GM23248 (cell line): Measurements from ENCODE around the gene SLC2A10. TPM values are rescaled to one million over a fixed set of nuclear protein-coding genes. Genes with fewer than 3 reads are reported as not detected.

ENCODE experiments used
- DNase-seq: peaks from one replicate; pipeline ENCODE4 v3.0.0-alpha.2; 2015
- H2AFZ ChIP-seq: fragments of 200-600 bp; sonication (generic); 2 replicates; pipeline ENCODE4 v1.6.1; 2016; ENCODE audit warnings: antibody characterized with exemption
- H3F3A ChIP-seq: fragments of 200-600 bp; sonication (generic); 2 replicates; pipeline ENCODE4 v1.6.1; 2016; ENCODE audit warnings: mild to moderate bottlenecking, antibody characterized with exemption, mixed run types; ENCODE audit not compliant: insufficient read depth
- H3K27ac ChIP-seq: fragments of 200-600 bp; sonication (generic); 2 replicates; pipeline ENCODE4 v1.5.1; 2016; ENCODE audit warnings: mild to moderate bottlenecking
- H3K27me3 ChIP-seq: fragments of 200-600 bp; sonication (generic); replicated peaks from 2 replicates; pipeline ENCODE4 v1.6.1; 2016; ENCODE audit warnings: mild to moderate bottlenecking; ENCODE audit not compliant: insufficient read depth
- H3K36me3 ChIP-seq: fragments of 200-600 bp; sonication (generic); 2 replicates; pipeline ENCODE4 v1.6.1; 2016; ENCODE audit warnings: low read depth, mild to moderate bottlenecking
- H3K4me1 ChIP-seq: fragments of 200-600 bp; sonication (generic); 2 replicates; pipeline ENCODE4 v1.6.1; 2016; ENCODE audit warnings: mild to moderate bottlenecking; ENCODE audit not compliant: insufficient read depth
- H3K4me2 ChIP-seq: fragments of 200-600 bp; sonication (generic); one replicate; pipeline ENCODE4 v1.6.1; 2016; ENCODE audit warnings: mild to moderate bottlenecking; ENCODE audit not compliant: unreplicated experiment
- H3K4me3 ChIP-seq: fragments of 200-600 bp; sonication (generic); 2 replicates; pipeline ENCODE4 v1.5.1; 2016; ENCODE audit warnings: mild to moderate bottlenecking
- H3K79me2 ChIP-seq: fragments of 200-600 bp; sonication (generic); 2 replicates; pipeline ENCODE4 v1.6.1; 2016; ENCODE audit warnings: mild to moderate bottlenecking; ENCODE audit not compliant: insufficient read depth
- H3K9ac ChIP-seq: fragments of 200-600 bp; sonication (generic); 2 replicates; pipeline ENCODE4 v1.6.1; 2016; ENCODE audit warnings: mild to moderate bottlenecking
- H3K9me2 ChIP-seq: fragments of 200-600 bp; sonication (generic); 2 replicates; pipeline ENCODE4 v1.6.1; 2016; ENCODE audit warnings: mixed run types, mild to moderate bottlenecking, moderate library complexity; ENCODE audit not compliant: insufficient read depth
- H3K9me3 ChIP-seq: fragments of 200-600 bp; sonication (generic); one replicate; pipeline ENCODE4 v1.6.1; 2017; ENCODE audit warnings: low read depth
- H4K20me1 ChIP-seq: fragments of 200-600 bp; sonication (generic); 2 replicates; pipeline ENCODE4 v1.6.0; 2016; ENCODE audit not compliant: insufficient read depth
- EZH2 ChIP-seq: fragments of 200-600 bp; sonication (generic); IDR thresholded peaks from 2 replicates; pipeline ENCODE4 v1.6.1; 2018; ENCODE audit warnings: antibody characterized with exemption, mild to moderate bottlenecking; ENCODE audit not compliant: insufficient read depth, poor library complexity, severe bottlenecking
- EZH2phosphoT487 ChIP-seq: fragments of 200-600 bp; sonication (generic); IDR thresholded peaks from 2 replicates; pipeline ENCODE4 v1.6.1; 2018; ENCODE audit warnings: antibody characterized with exemption, moderate library complexity, mild to moderate bottlenecking, low read depth; ENCODE audit not compliant: insufficient read depth
- WGBS, 2 experiments: methylation state at CpG; one replicate each; pipeline ENCODE4 v1.1.6; 2015 to 2017; ENCODE audit warnings: low lambda C conversion rate in 2 of 2, low coverage in 1 of 2; ENCODE audit errors: missing lambda C conversion rate in 2 of 2; 5-methylcytosine and 5-hydroxymethylcytosine counted together
- in situ Hi-C: fragments of 300-500 bp; cut with MboI; formaldehyde crosslinking; loops from 2 replicates; pipeline ENCODE4 v1.15.0; 2020
- polyA plus RNA-seq: library from polyadenylated mRNA; unstranded; fragments of >200 nt; fragmentation: Nextera tagmentation; extraction: Ambion mirVana; gene quantifications from 2 replicates; pipeline ENCODE4 v1.2.1, GENCODE V29; 2016
- total RNA-seq: library from RNA; depleted of rRNA; stranded (reverse); fragments of >200 nt; shearing (Covaris generic); gene quantifications from 2 replicates; pipeline ENCODE4 v1.2.3, GENCODE V29; 2014

SLC2A10 gene
- total and polyA plus RNA-seq, 2 experiments from 2014 or later, result 26.2 to 48.0 TPM

DNA sequence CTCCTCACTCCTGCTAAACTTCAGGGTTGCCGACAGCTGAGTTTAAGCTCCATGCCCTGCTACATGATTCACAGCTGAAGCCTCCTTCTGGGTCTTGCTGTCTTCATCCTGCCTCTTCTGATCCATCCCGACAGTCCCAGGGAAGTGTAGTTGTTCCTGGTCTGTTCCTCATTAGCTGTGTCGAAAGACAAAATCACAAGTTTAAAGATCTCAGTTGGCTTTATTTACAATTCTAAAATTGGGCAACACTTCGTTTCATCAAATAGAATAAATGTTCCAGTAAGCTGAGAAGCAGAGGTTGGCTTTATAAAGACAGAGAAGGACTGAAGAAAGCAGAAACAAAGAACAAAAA lies 4.1 kb upstream of the SLC2A10 start:
- DNase-seq, result peak; percentile 81
- H3K4me2 ChIP-seq, result peak overlapping the region; percentile 23

GRCh38 chr20:46706242-46706641 lies 3.2 kb upstream of the SLC2A10 start:
- WGBS, 2 experiments, result 91 to 96% methylated on average over 2 of the region's 2 CpGs
- Histone ChIP-seq H3K27me3 (no peaks in the 10 kb centered on the region), H4K20me1 (no peaks in the 10 kb centered on the region), H3K4me2 (no peak overlapping the region), H3K4me3 (no peak overlapping the region), H2AFZ (peak overlapping the region; percentile 82; the same call in 1 of the 2 replicates), H3K9me2 (no peaks in the 10 kb centered on the region), H3K27ac (0 out of 2 replicates have a peak overlapping the region, but pooled peaks have one; percentile 57), H3F3A (peaks cover 23% of the 10 kb centered on the region), H3K79me2 (peaks cover 15% of the 10 kb centered on the region), H3K36me3 (no peaks in the 10 kb centered on the region), H3K9me3 (no peaks in the 10 kb centered on the region), H3K9ac (no peak overlapping the region), H3K4me1 (peaks cover 22% of the 10 kb centered on the region)
- in situ Hi-C loops, result no loop called here
- DNase-seq, result no peak
- TF ChIP-seq EZH2phosphoT487, result no peak
- no peak for TF ChIP-seq EZH2

More for the DNA sequence above, 4.1 kb upstream of the SLC2A10 start:
- peaks cover 6% of the 10 kb centered on the region for H3K79me2 ChIP-seq
- peak overlapping the region; percentile 82 for H2AFZ ChIP-seq
- 2 to 3% methylated on average over 4 of the region's 4 CpGs for WGBS, 2 experiments
- no peaks in the 10 kb centered on the region for H3K9me3 ChIP-seq
- H3F3A ChIP-seq, result peaks cover 23% of the 10 kb centered on the region
- peak overlapping the region; percentile 57 for H3K27ac ChIP-seq
- H3K36me3 ChIP-seq, result no peaks in the 10 kb centered on the region
- no peaks in the 10 kb centered on the region for H3K9me2 ChIP-seq
- peak overlapping the region; percentile 59 for H3K9ac ChIP-seq
- H3K4me1 ChIP-seq, result peaks cover 14% of the 10 kb centered on the region
- no peak for TF ChIP-seq EZH2phosphoT487
- TF ChIP-seq EZH2, result no peak
- no peaks in the 10 kb centered on the region for H4K20me1 ChIP-seq
- H3K4me3 ChIP-seq, result peak overlapping the region; percentile 21
- in situ Hi-C loops, result no loop called here
- no peaks in the 10 kb centered on the region for H3K27me3 ChIP-seq

GRCh38 chr20:46708172-46708860 lies 1.1 kb upstream of the SLC2A10 start:
- no peak for DNase-seq
- in situ Hi-C loops, result no loop called here
- H3F3A ChIP-seq, result peaks cover 23% of the 10 kb centered on the region
- no peak overlapping the region for H3K27ac ChIP-seq
- peak overlapping the region; percentile 95; the same call in 1 of the 2 replicates for H3K9ac ChIP-seq
- no peaks in the 10 kb centered on the region for H4K20me1 ChIP-seq
- H3K9me2 ChIP-seq, result no peaks in the 10 kb centered on the region
- no peaks in the 10 kb centered on the region for H3K9me3 ChIP-seq
- 64 to 66% methylated on average over 8 of the region's 8 CpGs for WGBS, 2 experiments
- H3K4me3 ChIP-seq, result no peak overlapping the region
- peak overlapping the region; percentile 88 for H2AFZ ChIP-seq
- no peaks in the 10 kb centered on the region for H3K27me3 ChIP-seq
- H3K4me1 ChIP-seq, result peaks cover 29% of the 10 kb centered on the region
- H3K36me3 ChIP-seq, result no peaks in the 10 kb centered on the region
- peaks cover 36% of the 10 kb centered on the region for H3K79me2 ChIP-seq
- no peak overlapping the region for H3K4me2 ChIP-seq
- TF ChIP-seq EZH2, result no peak
- TF ChIP-seq EZH2phosphoT487, result no peak

GRCh38 chr20:46709055-46709458 lies 392 bp upstream of the SLC2A10 start:
- Histone ChIP-seq H3K4me1 (peaks cover 29% of the 10 kb centered on the region), H3K36me3 (no peaks in the 10 kb centered on the region), H3K9me3 (no peaks in the 10 kb centered on the region), H3K27ac (peak overlapping the region; percentile 63), H2AFZ (peak overlapping the region; percentile 88), H3K79me2 (peaks cover 43% of the 10 kb centered on the region), H3K9ac (peak overlapping the region; percentile 95), H3K27me3 (no peaks in the 10 kb centered on the region), H3F3A (peaks cover 23% of the 10 kb centered on the region), H3K4me3 (peak overlapping the region; percentile 86), H3K4me2 (peak overlapping the region; percentile 92), H4K20me1 (no peaks in the 10 kb centered on the region), H3K9me2 (no peaks in the 10 kb centered on the region)
- in situ Hi-C loops, result no loop called here
- DNase-seq, result peak; percentile 26
- 52 to 65% methylated on average over 9 to 13 of the region's 13 CpGs for WGBS, 2 experiments
- TF ChIP-seq EZH2 (no peak), EZH2phosphoT487 (no peak)
